HG02884 (cell line): ENCODE measurements around the gene PLK5.
"Not testable (repeated sequence)": the region's sequence is repeated elsewhere in the genome, so short reads cannot be mapped to it uniquely, and the experiment has no call there.

Experiments used
- ATAC-seq: cut with Tn5 transposase; IDR thresholded peaks from one replicate; pipeline ENCODE4 v1.9.1; 2021; ENCODE audit warnings: mild to moderate bottlenecking, moderate library complexity; ENCODE audit not compliant: unreplicated experiment

Gene PLK5, protein sequence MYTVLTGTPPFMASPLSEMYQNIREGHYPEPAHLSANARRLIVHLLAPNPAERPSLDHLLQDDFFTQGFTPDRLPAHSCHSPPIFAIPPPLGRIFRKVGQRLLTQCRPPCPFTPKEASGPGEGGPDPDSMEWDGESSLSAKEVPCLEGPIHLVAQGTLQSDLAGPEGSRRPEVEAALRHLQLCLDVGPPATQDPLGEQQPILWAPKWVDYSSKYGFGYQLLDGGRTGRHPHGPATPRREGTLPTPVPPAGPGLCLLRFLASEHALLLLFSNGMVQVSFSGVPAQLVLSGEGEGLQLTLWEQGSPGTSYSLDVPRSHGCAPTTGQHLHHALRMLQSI

DNA sequence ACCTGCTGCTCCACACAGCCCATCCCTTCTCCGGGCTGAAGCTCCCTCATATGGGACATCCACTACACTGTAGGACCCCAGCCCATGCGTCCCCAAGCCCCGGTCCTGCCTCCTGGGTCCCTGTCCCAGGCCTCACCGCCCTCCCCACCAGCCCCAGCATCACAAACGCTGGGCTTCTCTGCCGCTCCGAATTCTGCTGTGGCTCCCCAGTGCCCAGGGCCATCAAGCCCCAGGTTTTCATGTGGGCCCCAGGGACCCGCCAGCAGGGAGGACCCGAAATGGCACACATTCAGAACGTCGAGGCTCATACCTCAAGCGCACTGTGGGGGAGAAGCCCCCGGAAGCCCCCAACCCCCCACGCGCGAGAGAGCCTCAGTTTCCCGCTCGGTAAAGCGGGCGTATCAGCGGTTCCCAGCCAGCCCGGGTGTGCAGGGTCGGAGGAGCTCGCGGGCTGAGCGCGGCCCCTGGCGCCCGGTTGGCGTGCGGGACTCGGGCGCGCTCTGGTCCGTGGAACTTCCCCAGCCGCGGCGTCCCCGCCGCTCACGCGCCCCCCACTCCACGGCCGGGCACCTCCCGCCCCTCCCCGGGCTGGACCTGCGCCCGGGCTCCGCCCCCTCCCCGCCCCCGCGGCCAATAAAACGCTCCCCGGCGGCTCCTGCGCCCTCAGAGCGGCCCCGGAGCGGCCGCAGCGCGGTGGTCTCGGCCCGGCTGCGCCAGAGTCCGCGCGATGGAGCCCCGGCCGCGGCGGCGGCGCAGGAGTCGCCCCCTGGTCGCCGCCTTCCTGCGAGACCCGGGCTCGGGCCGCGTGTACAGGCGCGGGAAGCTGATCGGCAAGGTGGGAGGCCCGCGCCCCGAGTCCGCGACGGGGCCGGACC is at the start of gene PLK5:
PLK5 (plus strand) TSS at position 666 of the 875 bp plus-strand sequence. CDS start 2,920 bp downstream, outside the sequence.
- ATAC-seq = no peak

DNA sequence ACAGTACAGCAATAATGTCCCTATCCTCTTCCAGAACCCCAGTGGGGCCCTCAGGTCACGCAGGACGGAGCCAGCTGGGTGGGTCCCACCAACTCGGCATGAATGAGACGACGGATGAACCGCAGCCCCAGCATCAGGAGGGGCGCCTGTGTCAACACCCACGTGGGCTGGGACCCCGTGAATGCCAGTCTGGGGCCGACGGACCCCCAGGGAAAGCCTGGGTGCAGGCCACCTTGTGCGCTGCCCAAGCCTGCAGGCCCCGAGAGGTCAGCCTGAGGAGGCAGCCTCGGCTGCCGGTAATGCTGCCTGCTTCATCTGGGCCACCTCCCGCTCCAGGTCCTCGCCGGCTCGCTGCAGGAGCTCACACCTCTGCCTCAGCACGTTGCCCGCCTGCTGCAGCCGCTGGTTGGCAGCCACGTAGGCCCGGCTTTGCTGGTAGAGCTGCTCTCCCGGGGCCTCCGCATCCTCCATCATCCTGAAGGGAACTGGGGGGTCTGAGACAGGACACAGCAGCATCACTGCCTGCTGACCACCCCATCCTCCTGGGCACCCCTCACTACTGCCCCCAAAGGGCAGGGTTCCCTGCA is 49.0 kb upstream of the PLK5 start:
- ATAC-seq = no peak

DNA sequence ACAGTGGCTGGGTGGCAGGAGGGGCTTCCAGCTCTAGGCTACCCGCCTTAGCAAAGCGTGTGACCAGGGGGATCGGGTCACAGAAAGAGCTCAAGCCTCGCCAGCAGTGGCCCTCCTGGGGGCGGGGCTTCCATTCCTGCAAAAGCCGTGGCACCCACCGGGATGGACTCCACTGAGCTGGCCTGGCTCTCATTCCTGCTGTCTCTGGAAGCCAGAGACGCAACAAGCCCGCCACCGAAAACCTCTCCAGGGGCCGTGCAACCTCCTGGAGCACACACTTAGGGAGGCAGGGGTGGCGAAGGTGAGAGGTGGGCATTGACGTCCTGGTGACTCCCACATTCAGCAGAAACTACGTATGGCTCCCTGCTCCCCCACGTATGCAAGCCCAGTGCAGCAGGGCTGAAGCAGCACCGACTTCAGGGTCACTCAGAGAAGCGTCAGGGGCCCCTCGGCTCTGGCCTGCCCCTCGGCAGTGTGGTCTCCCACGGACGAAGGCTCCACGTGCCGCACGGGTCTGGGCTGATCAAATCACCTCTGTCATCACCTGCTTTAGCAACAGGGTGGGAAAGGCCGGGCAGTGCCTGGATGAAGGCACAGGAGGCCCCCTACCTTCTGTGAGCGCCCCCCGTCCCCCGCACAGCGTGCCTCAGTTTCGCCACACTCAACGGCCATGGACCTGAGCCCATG is 48.0 kb upstream of the PLK5 start:
- ATAC-seq = no peak

DNA sequence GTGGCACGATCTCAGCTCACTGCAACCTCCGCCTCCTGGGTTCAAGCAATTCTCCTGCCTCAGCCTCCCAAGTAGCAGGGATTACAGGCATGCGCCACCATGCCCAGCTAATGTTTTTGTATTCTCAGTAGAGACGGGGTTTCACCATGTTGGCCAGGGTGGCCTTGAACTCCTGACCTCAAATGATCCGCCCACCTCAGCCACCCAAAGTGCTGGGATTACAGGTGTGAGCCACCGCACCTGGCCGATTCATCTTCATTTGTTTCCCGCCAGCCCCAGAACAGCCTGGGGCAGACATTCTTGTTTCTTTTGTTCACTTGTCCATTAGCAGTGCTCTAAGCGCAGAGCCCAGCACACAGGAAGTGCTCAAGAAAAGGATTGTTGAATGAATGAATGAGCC is 46.8 kb upstream of the PLK5 start:
- ATAC-seq = not testable (repeated sequence)

DNA sequence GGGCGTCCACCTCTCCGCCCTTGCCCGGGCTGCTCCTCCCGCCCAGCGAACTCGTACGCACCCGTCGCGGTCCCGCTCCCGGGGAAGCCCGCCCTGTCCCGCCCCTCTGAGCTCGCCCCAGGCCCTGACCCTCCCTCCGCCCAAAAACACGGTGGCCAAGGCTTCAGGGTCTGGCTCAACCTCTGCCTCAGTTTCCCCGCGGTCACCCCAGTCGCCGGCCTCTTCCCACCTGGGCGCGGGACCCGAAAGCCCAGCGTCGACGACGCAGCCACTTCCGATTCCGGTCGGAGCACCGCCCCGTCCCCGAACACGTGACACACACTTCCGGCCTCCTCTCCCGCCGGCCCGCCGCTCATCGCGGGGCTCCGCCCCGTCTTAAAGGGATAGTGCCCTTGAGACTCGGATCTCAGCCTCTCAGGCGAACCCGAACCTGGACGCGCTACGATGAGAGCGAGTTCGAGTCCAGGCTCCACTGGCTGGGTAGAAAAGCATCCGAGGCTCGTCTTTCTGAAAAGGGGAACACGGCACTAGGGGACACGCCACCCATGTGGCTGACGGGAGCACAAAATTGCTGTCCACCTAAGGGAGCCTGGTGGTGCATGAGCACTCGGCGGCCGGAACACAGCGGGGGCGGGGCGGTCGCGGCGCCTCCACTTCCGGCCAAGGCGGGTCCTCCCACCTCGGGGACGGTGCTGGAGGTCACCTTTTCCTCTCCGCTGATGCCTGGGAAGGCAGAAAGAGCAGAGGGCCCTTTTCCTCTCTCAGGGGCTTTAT is 44.8 kb upstream of the PLK5 start, which contains the start of gene C19orf25:
C19orf25 (minus strand) TSS at position 282 of the 774 bp plus-strand sequence. CDS start 312 bp downstream, outside the sequence.
- ATAC-seq = peak; percentile 74

DNA sequence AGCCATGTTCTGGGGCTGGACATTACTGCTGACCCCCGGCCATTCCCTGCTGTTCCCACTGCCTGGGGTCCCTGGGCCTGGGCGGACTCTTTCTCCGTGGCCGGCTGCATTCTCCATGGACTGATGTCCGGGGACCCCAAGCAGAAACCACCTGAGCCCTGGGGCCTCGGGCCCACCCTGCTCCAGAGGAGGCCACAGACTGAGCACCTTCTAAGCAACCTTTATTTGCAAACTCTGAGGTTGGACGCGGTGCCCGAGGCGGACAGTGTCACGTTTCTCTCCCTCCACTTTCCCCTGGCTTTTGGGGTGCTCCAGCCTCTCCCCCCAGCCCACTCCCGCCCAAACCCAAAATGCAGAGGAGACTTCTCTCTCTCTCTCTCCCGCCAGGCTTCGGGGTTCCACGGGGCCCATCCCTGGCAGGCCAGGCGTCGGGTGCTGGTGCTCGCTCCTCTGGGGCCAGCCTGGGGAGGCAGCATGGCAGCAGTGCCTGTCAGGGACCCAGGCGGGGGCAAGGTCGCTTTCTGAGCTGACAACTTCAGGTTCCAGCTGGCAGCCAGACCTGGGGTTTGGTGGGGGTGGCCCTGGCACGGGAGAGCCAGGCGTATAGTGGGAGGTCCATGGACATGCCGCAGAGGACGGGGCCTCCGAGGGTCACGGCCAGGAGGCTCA is 42.5 kb upstream of the PLK5 start:
- ATAC-seq = no peak

DNA sequence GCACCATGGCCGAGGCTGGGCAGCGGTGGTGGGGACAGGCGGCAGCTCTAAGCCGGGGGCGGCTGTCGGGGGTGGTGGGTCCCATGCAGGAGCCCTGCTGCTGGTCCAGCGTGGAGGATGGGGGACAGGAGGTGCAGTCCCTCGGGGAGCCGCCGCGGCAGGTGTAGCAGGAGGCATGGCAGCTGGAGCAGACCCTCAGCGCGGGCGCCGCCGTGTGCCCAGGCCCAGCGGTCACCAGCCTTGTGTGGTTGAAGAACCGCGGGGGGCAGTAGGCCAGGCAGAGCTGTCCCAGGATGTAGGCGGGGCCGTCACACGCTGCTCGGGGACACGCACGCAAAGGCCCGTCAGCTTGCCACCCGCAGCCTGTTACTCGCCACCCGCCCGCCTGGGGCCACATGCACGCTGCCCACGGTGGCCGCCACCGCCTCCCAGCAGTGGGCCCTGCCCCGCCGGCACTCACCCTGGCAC is 42.0 kb upstream of the PLK5 start:
- ATAC-seq = no peak

DNA sequence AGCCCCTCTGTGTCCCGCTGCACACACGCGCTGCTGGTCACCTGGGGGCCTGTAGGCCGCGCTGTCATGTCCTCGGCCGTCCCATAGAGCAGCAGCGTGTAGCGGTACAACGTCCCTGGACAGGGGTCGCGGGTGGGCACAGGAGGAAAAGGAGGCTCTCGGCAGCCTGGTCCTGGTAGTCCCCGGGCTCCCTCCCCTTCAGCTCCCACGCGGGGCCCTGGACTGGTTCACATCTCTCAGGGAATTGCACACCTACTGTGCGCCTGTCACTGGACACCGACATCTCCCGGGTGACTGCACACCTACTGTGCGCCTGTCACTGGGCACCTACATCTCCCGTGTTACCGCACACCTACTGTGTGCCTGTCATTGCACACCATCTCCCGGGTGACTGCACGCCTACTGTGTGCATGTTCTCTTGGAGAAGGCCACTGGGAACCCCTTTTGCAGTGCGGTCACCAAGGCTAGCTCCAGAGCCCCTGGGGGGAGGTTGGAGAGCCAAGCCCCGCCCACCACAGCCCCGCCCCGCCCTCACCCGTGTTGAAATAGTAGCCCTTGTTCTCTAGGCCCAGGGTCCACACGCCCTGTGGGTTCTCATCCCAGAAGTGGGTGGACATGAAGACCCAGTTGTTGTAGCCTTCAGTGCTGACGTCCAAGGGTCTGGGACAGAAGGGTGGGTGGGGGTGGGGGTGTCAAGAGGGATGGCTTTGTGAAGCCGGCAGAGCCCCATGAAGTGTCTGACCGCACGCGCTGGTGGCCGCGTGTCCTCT is 41.3 kb upstream of the PLK5 start:
- no peak for ATAC-seq

DNA sequence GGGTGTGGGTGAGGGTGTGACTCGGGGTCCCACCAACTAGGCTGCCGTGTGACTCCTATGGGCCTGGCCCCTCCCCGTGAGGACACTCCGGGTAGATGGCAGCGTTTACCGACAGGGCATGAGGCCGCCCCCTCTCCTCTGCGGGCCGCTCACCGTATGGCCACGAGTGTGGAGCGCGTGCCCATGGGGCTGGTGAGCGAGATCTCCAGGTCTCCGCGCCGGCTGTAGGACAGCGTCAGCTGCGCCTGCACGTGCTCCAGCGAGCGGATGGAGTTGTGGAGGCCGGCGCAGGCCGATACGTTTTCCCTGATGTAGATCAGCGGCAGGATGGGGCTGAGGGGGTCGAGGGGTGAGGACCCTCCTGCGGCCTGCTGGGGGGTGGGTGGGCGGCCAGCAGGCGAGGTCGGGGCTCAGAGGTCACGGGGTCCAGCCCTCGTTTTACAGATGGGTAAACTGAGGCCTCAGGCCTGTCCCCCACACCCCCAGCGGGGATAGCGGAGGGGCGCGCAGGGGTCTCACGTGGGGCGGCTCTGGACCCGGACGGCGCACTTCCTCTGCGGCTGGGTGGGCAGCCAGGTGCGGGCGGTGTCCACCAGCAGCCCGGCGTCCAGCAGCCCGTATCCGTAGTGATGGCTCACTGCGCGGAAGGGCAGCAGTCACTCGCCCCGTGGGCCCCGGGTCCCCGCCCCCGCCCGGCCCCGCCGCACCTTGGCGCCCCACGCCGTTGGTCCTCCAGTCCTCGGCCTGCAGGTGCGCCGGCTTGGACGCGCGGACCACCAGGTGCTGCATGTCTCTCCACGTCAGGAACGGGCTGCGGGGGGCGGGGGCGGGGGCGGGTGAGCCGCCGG is 40.5 kb upstream of the PLK5 start:
- no peak for ATAC-seq

DNA sequence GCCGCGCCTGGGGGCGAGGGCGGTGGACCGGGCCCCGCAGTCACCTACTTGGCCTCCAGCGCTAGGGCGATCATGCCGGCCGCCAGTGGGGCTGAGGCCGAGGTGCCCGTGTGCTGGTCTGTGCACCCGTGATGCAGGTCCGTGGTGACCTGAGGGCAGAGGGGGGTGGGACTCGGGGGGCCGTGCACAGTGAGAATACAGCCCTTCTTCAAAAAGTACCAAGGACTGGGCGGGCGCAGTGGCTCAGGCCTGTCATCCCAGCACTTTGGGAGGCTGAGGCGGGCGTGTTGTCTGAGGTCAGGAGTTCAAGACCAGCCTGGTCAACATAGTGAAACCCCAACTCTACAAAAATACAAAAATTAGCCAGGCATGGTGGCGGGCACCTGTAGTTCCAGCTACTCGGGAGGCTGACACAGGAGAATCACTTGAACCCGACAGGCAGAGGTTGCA is 39.9 kb upstream of the PLK5 start:
- no peak for ATAC-seq

DNA sequence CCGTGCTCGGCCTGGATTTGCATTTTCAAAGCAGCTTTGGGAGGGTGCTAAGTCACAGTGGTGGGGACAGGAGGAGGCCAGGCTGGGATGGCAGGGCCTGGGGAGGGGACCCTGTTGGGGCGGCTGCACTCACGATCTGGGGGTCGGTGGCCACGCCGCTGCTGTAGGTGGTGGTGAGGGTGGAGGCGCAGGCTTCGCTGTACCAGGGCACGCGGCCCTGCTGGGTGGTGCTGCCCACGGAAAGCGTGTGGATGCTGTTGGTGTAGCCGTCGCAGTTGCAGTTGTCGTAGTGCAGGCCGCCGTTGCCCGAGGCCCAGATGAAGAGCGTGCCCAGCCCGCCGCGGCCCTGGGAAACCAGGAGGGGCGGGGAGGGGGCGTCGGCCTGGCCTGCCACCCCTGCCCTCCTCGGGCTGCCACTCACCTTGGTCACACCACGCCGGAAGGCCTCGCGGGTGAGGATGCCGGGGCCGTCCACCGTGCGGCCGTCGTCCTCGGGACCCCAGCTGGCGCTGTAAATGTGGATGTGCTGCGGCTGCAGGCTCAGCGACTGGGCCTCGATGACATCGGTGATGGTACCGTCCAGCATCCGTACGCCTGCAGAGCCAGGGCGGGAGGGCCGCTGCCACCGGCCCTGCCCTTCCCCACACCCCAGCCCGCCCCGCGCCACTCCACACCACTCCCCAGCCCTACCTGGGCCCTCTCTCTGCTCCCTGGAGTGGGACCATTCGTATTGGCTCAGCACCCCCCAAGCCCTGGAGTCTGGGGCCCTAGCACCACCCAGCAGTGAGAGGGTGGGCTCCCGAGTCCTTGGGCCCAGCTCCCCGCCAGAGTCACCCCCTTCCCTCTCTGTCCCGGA is 36.9 kb upstream of the PLK5 start:
- no peak for ATAC-seq

DNA sequence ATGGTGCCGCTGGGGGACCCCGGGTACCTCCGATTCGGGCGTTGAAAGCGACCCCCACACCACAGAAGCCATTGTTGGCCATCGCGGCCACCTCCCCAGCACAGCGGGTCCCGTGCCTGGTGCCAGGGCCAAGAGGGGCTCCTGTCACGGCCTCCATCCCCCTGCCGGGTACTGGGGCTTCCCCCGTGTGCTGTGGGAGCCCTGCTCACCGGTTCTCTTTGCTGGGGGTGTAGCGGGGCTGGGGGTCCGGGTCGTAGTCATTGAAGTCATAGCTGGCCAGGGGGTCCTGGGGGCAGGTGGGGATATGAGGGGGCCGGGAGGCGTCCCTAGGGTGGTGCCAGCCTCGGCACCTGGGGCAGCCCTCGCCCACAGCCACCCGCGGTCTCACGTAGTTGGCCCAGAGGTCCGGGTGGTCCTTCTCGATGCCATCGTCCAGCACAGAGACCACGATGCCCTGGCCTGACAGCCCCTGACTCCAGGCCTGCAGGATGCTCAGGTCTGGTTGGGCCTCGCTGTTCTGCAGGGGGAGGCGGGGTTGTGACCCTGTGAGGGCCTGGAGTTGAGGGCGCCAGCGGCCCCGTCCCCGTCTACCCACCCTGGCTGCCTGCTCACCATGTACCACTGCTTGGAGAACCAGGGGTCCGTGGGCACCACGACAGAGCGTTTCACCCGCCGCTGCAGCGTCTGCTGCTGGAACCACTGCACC is 36.1 kb upstream of the PLK5 start:
- ATAC-seq = no peak

DNA sequence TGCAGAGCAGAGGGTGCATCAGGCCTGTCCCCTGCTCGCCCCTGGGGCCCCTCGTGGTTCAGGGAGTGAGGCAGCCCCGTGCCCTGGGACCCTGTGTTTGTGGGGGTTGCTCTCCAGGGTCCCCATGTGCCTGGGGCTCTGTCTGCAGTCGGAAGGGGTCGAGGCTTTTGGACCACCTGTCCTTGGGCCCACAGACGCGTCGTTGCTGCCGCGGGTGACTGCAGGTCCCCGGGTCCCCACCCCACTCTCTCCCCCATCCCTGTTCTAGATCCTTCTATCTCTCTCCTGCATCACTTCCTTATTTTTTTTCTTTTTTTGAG is 35.6 kb upstream of the PLK5 start:
- ATAC-seq = no peak

DNA sequence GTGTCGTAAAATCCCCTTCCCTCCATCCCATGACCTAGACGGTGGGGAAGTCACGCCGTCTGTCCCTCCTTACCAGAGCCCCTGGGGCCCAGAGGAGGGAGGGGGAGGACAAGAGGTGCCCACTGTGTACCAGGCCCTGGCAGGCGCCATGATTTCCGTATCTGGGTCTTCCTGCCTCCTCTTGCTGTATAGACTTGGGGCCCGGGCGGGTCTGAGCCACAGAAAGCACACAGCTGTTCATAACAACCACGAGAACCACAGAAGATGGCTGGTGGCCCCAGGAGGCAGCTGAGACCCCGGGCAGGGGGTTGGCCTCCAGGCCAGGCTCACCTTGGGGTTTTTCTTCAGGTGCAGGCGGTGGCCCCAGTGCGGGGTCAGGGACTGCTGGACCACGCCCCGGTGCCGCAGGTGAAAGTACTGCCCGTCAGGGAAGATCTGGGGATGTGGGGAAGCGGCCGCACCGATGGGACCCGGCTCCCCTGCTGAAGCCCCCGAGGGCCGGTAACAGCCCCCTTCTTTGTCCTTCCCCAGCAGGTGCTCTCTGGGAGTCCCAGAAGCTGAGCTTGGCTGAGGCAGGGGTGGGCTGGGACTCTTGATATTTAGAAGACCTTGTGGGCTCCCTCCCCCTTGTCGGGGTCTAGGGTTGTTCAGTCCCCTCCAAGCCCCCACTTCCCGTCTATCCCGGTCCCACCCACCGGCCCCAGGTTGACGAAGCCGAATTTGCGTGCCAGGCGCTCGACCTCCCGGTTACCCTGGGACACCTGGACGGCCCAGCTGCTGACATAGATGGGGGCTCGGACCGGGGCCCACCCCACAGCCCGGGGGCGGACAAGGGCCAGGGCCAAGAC is 34.2 kb upstream of the PLK5 start:
- no peak for ATAC-seq

DNA sequence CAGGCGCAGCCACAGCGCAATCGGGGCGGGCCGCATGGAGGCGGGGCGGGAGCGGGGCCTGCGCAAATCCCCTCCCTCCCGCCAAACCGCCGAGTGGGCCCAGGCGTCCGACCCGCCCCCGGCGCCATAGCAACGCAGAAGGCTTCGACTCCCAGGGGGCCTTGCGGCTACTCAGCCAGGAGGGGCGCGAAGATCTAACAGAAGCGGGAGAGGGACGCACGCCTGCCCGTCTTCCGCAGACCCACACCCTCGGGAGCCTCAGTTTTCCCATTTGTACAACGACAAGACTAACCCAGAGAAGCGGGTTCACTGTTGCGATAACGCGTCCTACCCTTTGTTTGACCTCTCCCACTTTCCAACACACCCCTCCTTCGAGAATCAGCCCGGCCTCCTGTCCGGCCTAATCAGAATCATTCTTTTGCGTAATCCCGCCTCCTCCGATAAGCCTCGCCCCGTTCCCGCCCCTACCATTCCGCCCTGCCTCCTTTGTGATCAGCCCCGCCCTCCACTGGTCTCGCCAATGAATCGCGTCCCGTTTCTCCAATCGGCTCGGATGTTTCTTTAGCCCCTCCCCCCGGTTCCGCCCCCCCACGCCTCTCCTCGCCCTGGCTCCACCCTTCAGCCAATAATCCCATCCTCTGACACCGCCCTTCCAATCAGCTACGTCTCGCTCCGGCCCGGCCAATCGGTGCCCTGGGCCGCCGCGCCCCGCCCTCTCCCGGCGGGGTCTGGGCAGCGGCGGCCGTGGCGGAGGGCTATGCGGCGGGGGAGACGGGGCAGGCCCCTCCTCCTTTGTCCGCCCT is 33.4 kb upstream of the PLK5 start, which contains the start of gene PCSK4:
PCSK4 (minus strand) TSS at position 40 of the 803 bp plus-strand sequence; CDS start at position 36, 4 bp downstream.
- peak; percentile 75 for ATAC-seq
